Measurements from ENCODE around the gene ZNF511.

GRCh38 chr10:133339708-133340380 lies 31.1 kb downstream of the ZNF511 start:
- TF ChIP-seq CTCF (IDR thresholded peaks at IDR 0.05; ENCODE audit: low read depth, low read length, missing input control) = no peak
- TF ChIP-seq SP1 (IDR thresholded peaks at IDR 0.05) = no peak
- TF ChIP-seq ATF3 (IDR thresholded peaks at IDR 0.05) = no peak
- no peak for TF ChIP-seq RAD21 (IDR thresholded peaks at IDR 0.05)
